IMR-90 (cell line): ENCODE data around the gene RNF14. TPM values are rescaled to one million over a fixed set of nuclear protein-coding genes. Genes with fewer than 3 reads are reported as not detected.

ENCODE experiments used
- ATAC-seq: fragments of 200-7000 bp; cut with Tn5 transposase; 2 replicates; pipeline ENCODE4 v1.9.1; 2020; ENCODE audit warnings: low read depth, mild to moderate bottlenecking, moderate library complexity
- BruUV-seq: library from RNA; stranded (reverse); fragments of 400-500 nt; replicated peaks from 2 replicates; lab custom pipeline; 2021; lab: Mats Ljungman, UMichigan
- CTCF ChIA-PET: fragments of 300-600 bp; formaldehyde crosslinking; extraction: SDS; loops from one replicate; lab custom pipeline; 2021; ENCODE audit warnings: antibody characterized with exemption; lab: Yijun Ruan, JAX
- POLR2A ChIA-PET: fragments of 300-600 bp; sonication (Branson Sonifier 250); formaldehyde crosslinking; loops from one replicate; lab custom pipeline; 2022; ENCODE audit warnings: antibody characterized with exemption; ENCODE audit not compliant: unreplicated experiment; lab: Charles Lee
- DNase-seq: peaks from one replicate; pipeline ENCODE4 v3.0.0; 2013
- H2AFZ ChIP-seq: replicated peaks from 2 replicates; pipeline ENCODE3; 2013; ENCODE audit warnings: low read length, mild to moderate bottlenecking; ENCODE audit not compliant: poor library complexity
- H2AK5ac ChIP-seq: 2 replicates; pipeline ENCODE4 v1.6.1; 2013; ENCODE audit warnings: low read depth, low read length, inconsistent platforms
- H2AK9ac ChIP-seq: replicated peaks from 2 replicates; pipeline ENCODE3; 2013; ENCODE audit warnings: mild to moderate bottlenecking, low read depth, low read length, moderate library complexity; ENCODE audit not compliant: poor library complexity
- H2BK120ac ChIP-seq: 2 replicates; pipeline ENCODE4 v1.6.1; 2013; ENCODE audit warnings: low read depth, low read length, inconsistent platforms
- H2BK15ac ChIP-seq: 3 replicates; pipeline ENCODE4 v1.6.1; 2013; ENCODE audit warnings: low read depth, low read length, inconsistent platforms
- H2BK20ac ChIP-seq: 2 replicates; pipeline ENCODE4 v1.6.1; 2013; ENCODE audit warnings: low read depth, mild to moderate bottlenecking, inconsistent platforms, low read length, moderate library complexity
- H2BK5ac ChIP-seq: 2 replicates; pipeline ENCODE4 v1.6.1; 2013; ENCODE audit warnings: mild to moderate bottlenecking, low read depth, low read length, inconsistent platforms; ENCODE audit not compliant: poor library complexity, severe bottlenecking
- H3K14ac ChIP-seq: replicated peaks from 2 replicates; pipeline ENCODE4 v1.6.1; 2013; ENCODE audit warnings: low read depth, low read length, inconsistent platforms
- H3K18ac ChIP-seq: 2 replicates; pipeline ENCODE4 v1.6.1; 2013; ENCODE audit warnings: low read depth, low read length, control low read depth
- H3K23ac ChIP-seq: 2 replicates; pipeline ENCODE4 v1.6.1; 2013; ENCODE audit warnings: low read depth, low read length, inconsistent platforms
- H3K27ac ChIP-seq: 2 replicates; pipeline ENCODE4 v1.5.1; 2013; ENCODE audit warnings: mild to moderate bottlenecking, control low read depth, low read length; ENCODE audit not compliant: insufficient read depth
- H3K27me3 ChIP-seq: 2 replicates; pipeline ENCODE4 v1.6.1; 2013; ENCODE audit warnings: low read length; ENCODE audit not compliant: control insufficient read depth, insufficient read depth
- H3K36me3 ChIP-seq: 2 replicates; pipeline ENCODE4 v1.6.1; 2013; ENCODE audit warnings: low read length, mixed read lengths; ENCODE audit not compliant: control insufficient read depth, insufficient read depth
- H3K4ac ChIP-seq: 2 replicates; pipeline ENCODE4 v1.6.1; 2013; ENCODE audit warnings: low read depth, low read length, inconsistent platforms
- H3K4me1 ChIP-seq: 2 replicates; pipeline ENCODE4 v1.6.1; 2013; ENCODE audit warnings: low read length, mixed read lengths; ENCODE audit not compliant: control insufficient read depth, insufficient read depth
- H3K4me2 ChIP-seq: 2 replicates; pipeline ENCODE4 v1.6.1; 2013; ENCODE audit warnings: low read depth, mild to moderate bottlenecking, control low read depth, low read length, moderate library complexity
- H3K4me3 ChIP-seq: 2 replicates; pipeline ENCODE4 v1.5.1; 2013; ENCODE audit warnings: low read depth, mild to moderate bottlenecking, control low read depth, low read length, moderate library complexity; ENCODE audit not compliant: insufficient read depth
- H3K56ac ChIP-seq: 2 replicates; pipeline ENCODE4 v1.6.1; 2013; ENCODE audit warnings: low read length, inconsistent platforms; ENCODE audit not compliant: insufficient read depth; ENCODE audit errors: extremely low read depth
- H3K79me1 ChIP-seq, 2 experiments: 2 replicates each; pipeline ENCODE4 v1.6.1; 2013; ENCODE audit warnings: low read length in 2 of 2, inconsistent platforms in 1 of 2, low read depth in 1 of 2
- H3K9ac ChIP-seq: 2 replicates; pipeline ENCODE4 v1.6.1; 2013; ENCODE audit warnings: low read depth, low read length, control low read depth
- H3K9me1 ChIP-seq: 2 replicates; pipeline ENCODE4 v1.6.1; 2013; ENCODE audit warnings: low read length, inconsistent platforms; ENCODE audit not compliant: insufficient read depth
- H3K9me3 ChIP-seq: 2 replicates; pipeline ENCODE4 v1.6.1; 2013; ENCODE audit warnings: low read length; ENCODE audit not compliant: control insufficient read depth, insufficient read depth
- H4K20me1 ChIP-seq: 2 replicates; pipeline ENCODE4 v1.6.1; 2013; ENCODE audit warnings: low read length, inconsistent platforms; ENCODE audit not compliant: insufficient read depth
- H4K5ac ChIP-seq: 2 replicates; pipeline ENCODE4 v1.6.1; 2013; ENCODE audit warnings: mild to moderate bottlenecking, low read depth, low read length, control low read depth
- H4K8ac ChIP-seq, 2 experiments: 2 replicates each; pipeline ENCODE4 v1.6.1; 2013; ENCODE audit warnings: low read depth in 2 of 2, low read length in 2 of 2, control low read depth in 1 of 2, inconsistent platforms in 1 of 2
- H4K91ac ChIP-seq: 2 replicates; pipeline ENCODE4 v1.6.1; 2013; ENCODE audit warnings: low read depth, low read length, inconsistent platforms; ENCODE audit not compliant: insufficient read depth
- BHLHE40 ChIP-seq: fragments of 150-350 bp; IDR thresholded peaks from 2 replicates; pipeline ENCODE4 v1.6.1; 2016; ENCODE audit warnings: mild to moderate bottlenecking, low read depth, low read length
- CEBPB ChIP-seq: IDR thresholded peaks from 2 replicates; pipeline ENCODE4 v1.6.1; 2012; ENCODE audit warnings: low read depth, low read length, improper control_type of control experiment
- CHD1 ChIP-seq: IDR thresholded peaks from 2 replicates; pipeline ENCODE4 v1.6.1; 2012; ENCODE audit warnings: low read depth, low read length, improper control_type of control experiment
- ELK1 ChIP-seq: fragments of 150-350 bp; IDR thresholded peaks from 2 replicates; pipeline ENCODE4 v1.6.1; 2016; ENCODE audit warnings: low read depth, mild to moderate bottlenecking, low read length, moderate library complexity, borderline replicate concordance
- FOS ChIP-seq: fragments of 150-350 bp; IDR thresholded peaks from 2 replicates; pipeline ENCODE4 v1.6.1; 2016; ENCODE audit warnings: low read depth, low read length
- MAFK ChIP-seq: IDR thresholded peaks from 2 replicates; pipeline ENCODE4 v1.6.1; 2012; ENCODE audit warnings: low read depth, low read length, improper control_type of control experiment
- MAZ ChIP-seq: IDR thresholded peaks from 2 replicates; pipeline ENCODE4 v1.6.1; 2012; ENCODE audit warnings: low read depth, mild to moderate bottlenecking, low read length, improper control_type of control experiment, moderate library complexity, borderline replicate concordance
- MXI1 ChIP-seq: IDR thresholded peaks from 2 replicates; pipeline ENCODE4 v1.6.1; 2012; ENCODE audit warnings: low read depth, mild to moderate bottlenecking, low read length, moderate library complexity, borderline replicate concordance
- NFE2L2 ChIP-seq: fragments of 150-350 bp; IDR thresholded peaks from 2 replicates; pipeline ENCODE4 v1.6.1; 2016; ENCODE audit warnings: low read depth, mild to moderate bottlenecking, low read length
- POLR2A ChIP-seq: IDR thresholded peaks from 2 replicates; pipeline ENCODE4 v1.6.1; 2012; ENCODE audit warnings: mild to moderate bottlenecking, low read depth, low read length
- RAD21 ChIP-seq: IDR thresholded peaks from 2 replicates; pipeline ENCODE4 v1.6.1; 2012; ENCODE audit warnings: low read length, improper control_type of control experiment
- RCOR1 ChIP-seq: IDR thresholded peaks from 2 replicates; pipeline ENCODE4 v1.6.1; 2012; ENCODE audit warnings: mild to moderate bottlenecking, low read length, improper control_type of control experiment; ENCODE audit not compliant: insufficient replicate concordance
- WGBS, 2 experiments: methylation state at CpG; one replicate each; pipeline versions ENCODE4 v1.1.5 to v1.1.7; 2013; ENCODE audit warnings: missing lambda C conversion rate in 2 of 2; ENCODE audit not compliant: insufficient read length in 1 of 2; ENCODE audit errors: extremely low coverage in 2 of 2; 5-methylcytosine and 5-hydroxymethylcytosine counted together
- dilution Hi-C: fragments of 300-500 bp; cut with HindIII; formaldehyde crosslinking; loops from one replicate; pipeline ENCODE4 v1.14.3; 2018; ENCODE audit warnings: low sequenced_read_pairs; ENCODE audit not compliant: unreplicated experiment
- in situ Hi-C: fragments of 300-500 bp; cut with MboI; formaldehyde crosslinking; loops from 3 replicates; pipeline ENCODE4 v1.14.3; 2019; ENCODE audit warnings: low sequenced_read_pairs, inconsistent platforms, mixed read lengths
- intact Hi-C: fragments of 100-400 bp; cut with micrococcal nuclease; formaldehyde crosslinking; loops from 2 replicates; pipeline ENCODE4 v1.10.0; 2022
- polyA plus RNA-seq, 3 experiments: library from polyadenylated mRNA; depleted of rRNA; stranded (reverse); fragments of >200 nt; gene quantifications; 2 replicates each; pipeline ENCODE4 v1.2.3, GENCODE V29; 2012; ENCODE audit warnings: low replicate concordance in 1 of 3
- total RNA-seq: library from RNA; depleted of rRNA; stranded (reverse); fragments of >200 nt; gene quantifications from 2 replicates; pipeline ENCODE4 v1.2.3, GENCODE V29; 2012
- TF ChIP-seq, protein P1 (sequence below): conservative IDR thresholded peaks from 2 replicates; pipeline ENCODE4 v1.5.1; 2012; ENCODE audit warnings: mild to moderate bottlenecking, low read depth, low read length, improper control_type of control experiment

RNF14 gene
- total and polyA plus RNA-seq, 2 of the 4 experiments (the other 2 are of a cell fraction): 36.1 to 106 TPM

DNA sequence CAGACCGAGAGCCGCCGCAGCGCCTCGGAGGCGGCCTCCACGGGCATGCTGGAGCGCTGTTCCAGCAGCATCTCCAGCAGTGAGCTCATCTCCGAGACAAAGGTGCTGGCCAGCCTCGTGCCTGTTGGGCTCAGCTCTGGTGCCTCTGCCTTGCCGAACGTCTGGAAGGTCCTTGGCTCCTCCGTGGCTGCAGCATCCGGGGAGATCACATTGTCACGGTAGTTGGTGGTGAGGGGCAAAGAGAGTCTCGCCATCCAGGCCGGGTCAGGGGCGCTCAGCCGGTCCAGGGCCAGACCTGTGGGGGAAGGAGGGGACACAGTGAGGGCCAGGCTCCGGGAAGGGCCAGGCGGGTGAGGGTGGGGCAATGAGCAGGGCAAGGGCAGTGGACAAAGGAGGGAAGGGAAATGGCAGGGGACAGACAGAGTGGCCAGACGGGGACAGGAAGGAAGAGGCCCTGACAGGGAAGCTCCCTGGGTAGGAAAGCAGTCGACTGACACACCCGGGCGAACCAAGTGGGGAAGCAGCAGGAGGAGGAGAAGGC is 23.3 kb upstream of the RNF14 start:
- Histone ChIP-seq H3K79me1 (no peaks in the 10 kb centered on the region), H3K56ac (no peak overlapping the region), H3K14ac (no peak overlapping the region), H3K9ac (no peak overlapping the region), H3K4me3 (no peak overlapping the region), H2BK5ac (no peak overlapping the region), H3K4me2 (no peak overlapping the region), H4K5ac (no peak overlapping the region), H3K36me3 (no peaks in the 10 kb centered on the region), H2BK120ac (no peak overlapping the region), H3K4ac (no peak overlapping the region), H3K9me1 (peaks cover 4% of the 10 kb centered on the region; the same call in 1 of the 2 replicates), H4K20me1 (peaks cover 3% of the 10 kb centered on the region; the same call in 1 of the 2 replicates), H2AK9ac (no peak overlapping the region), H2BK20ac (no peak overlapping the region), H4K91ac (no peak overlapping the region), H3K23ac (no peak overlapping the region; the same call in 1 of the 2 replicates), H3K27me3 (peaks cover 7% of the 10 kb centered on the region), H3K27ac (no peak overlapping the region), H3K18ac (no peak overlapping the region), H2BK15ac (no peak overlapping the region), H2AFZ (peak overlapping the region; percentile 4), H3K9me3 (no peaks in the 10 kb centered on the region), H4K8ac (no peak overlapping the region), H2AK5ac (no peak overlapping the region), H3K4me1 (peaks cover under 1% of the 10 kb centered on the region; the same call in 1 of the 2 replicates)
- dilution Hi-C loops: no loop called here
- in situ Hi-C loops: no loop called here
- intact Hi-C loops: no loop called here
- no TSS peak for BruUV-seq
- POLR2A ChIA-PET: no interaction called here
- DNase-seq: no peak
- WGBS, 2 experiments: 47% methylated on average over 17 of the region's 25 CpGs; no CpG with 5 or more reads in 1 of the 2 experiments
- CTCF ChIA-PET: interaction anchor here (1.8 kb wide), 1 partner anchor 15 kb away, joined by 6 read pairs; no protein-coding TSS in a partner anchor
- TF ChIP-seq MXI1: no peak
- no peak for TF ChIP-seq MAZ
- no peak for TF ChIP-seq NFE2L2
- no peak for TF ChIP-seq BHLHE40
- TF ChIP-seq RAD21: no peak
- no peak for TF ChIP-seq RCOR1
- no peak for TF ChIP-seq POLR2A
- TF ChIP-seq FOS: no peak
- TF ChIP-seq ELK1: no peak
- no peak for TF ChIP-seq MAFK
- TF ChIP-seq CEBPB: no peak
- TF ChIP-seq, protein P1, sequence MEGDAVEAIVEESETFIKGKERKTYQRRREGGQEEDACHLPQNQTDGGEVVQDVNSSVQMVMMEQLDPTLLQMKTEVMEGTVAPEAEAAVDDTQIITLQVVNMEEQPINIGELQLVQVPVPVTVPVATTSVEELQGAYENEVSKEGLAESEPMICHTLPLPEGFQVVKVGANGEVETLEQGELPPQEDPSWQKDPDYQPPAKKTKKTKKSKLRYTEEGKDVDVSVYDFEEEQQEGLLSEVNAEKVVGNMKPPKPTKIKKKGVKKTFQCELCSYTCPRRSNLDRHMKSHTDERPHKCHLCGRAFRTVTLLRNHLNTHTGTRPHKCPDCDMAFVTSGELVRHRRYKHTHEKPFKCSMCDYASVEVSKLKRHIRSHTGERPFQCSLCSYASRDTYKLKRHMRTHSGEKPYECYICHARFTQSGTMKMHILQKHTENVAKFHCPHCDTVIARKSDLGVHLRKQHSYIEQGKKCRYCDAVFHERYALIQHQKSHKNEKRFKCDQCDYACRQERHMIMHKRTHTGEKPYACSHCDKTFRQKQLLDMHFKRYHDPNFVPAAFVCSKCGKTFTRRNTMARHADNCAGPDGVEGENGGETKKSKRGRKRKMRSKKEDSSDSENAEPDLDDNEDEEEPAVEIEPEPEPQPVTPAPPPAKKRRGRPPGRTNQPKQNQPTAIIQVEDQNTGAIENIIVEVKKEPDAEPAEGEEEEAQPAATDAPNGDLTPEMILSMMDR: no peak
- TF ChIP-seq CHD1: no peak
- peak; percentile 21; the same call in 1 of the 2 replicates for ATAC-seq
